Nucleus accumbens (tissue), 56 donors: ENCODE results near the gene TTLL5.

ENCODE experiments used
- DNase-seq, 56 donors: peaks; one replicate each; lab custom pipeline; 2025; lab: John Stamatoyannopoulos, UW

Gene TTLL5

GRCh38 chr14:75979071-75979571 is 318.1 kb downstream of the TTLL5 start:
- peak in 30 of 56 donors; percentile 9 to 59 (median 32) for DNase-seq

DNA sequence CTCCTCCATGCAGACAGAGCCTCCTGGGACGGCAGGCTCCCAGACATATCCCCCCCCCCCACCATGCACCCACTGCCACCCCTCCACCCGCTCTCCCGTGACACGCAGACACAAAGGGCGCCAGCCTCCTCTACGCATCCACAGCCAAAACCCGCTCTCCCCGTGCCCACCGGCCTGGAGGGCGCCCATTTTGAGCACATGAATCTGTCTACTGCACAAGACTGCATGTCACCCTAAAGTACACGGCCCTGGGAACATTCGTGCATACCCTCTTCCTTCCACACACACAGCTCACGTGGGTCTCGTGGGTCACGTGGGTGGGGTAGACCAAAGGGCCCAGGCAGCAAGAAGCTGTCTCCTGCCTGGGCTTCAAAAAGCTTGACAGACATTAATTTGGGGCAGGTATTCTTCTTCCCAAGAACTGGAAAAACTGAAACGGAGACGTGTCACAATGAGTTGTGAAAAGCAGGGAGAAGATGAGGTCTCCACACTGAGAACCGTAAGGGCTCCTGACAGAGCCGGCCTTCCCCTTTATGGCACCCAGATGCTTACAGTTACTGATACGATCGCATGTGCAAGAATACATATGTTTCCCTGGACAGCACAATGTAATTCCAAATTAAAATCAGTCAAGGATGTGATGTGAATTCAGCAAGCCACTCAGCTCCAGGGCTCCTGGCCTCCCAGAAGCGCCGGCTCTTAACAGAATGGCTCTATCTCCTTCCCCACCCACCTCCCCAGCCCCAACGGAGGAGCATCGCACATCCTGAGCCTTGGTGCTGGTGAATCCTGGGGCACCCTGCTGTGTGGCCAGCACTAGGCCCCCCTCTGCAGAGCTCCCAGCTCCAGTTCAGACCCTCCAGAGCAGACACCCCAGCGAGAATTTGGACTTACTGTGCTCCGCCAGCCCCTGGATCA is 318.9 kb downstream of the TTLL5 start:
- peak in 43 of 56 donors; percentile 9 to 69 (median 31) for DNase-seq

DNA sequence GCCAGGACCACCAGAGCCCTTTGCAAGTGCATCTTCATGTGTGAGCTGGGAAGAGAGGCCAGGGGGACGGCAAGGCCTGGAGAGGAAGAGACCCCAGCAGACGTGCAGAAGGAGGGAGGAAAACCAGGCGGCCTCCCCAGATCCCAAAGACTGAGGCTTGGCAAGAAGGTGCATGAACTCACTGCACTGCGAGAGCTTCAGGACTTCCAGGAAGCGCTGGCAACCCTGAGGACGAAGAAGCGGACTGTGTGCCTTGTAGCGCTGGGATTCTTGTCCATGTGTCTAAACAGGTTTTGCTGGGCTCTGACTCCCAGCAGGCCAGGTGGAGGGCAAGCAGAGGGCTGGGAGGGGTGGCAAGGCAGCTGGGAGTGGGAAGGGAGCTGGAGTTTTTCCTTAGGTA is 319.8 kb downstream of the TTLL5 start:
- peak in 3 of 56 donors; percentile 25 to 39 (median 28) for DNase-seq

DNA sequence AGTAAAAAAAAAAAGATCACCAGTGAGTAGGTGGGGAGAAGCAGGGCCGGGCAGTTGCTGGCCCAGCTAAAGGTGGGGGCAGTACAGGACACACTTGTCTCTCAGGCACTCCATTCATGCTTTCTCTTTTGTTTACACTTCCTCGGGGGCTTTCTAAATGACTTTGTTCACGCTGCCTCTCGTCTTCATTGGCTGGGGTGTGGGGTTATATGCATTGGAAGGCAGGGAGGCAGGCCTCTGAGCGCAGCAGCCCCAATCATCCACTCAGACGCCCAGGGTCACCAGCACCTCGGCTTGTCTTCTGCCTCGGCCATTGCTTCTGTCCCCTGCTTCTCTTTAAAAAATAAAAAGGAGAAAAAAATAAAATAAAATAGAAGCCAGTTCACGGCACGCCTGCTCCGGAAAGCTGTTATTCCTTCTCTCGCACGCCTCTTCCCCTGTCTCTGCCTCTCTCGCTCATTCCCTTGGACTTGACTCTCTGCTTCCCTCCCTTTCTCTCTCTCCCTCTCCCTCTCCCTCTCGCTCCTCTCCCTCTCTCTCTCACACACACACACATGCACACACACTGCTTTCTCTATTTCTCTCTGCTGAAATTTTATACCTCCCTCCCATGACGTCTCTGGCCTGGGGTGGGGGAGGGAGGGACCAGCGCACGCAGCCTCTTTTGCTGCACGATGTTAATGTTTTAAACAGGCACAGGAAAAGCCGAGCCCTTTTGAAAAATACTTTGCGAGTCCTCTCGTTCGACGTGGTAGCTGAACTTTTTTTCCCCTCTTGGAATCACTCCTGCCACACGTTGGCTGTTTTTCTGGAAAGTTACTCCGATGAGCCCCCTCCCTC is 320.6 kb downstream of the TTLL5 start, which contains the start of gene TGFB3:
Gene TGFB3 (minus strand): TSS at position 570 of the 840 bp plus-strand sequence. CDS start 1,102 bp downstream, outside the sequence.
- DNase-seq, result peak in 48 of 56 donors; percentile 30 to 85 (median 68)

GRCh38 chr14:75982266-75983018 is 321.4 kb downstream of the TTLL5 start:
- DNase-seq, result peak in 55 of 56 donors; percentile 21 to 91 (median 80)

DNA sequence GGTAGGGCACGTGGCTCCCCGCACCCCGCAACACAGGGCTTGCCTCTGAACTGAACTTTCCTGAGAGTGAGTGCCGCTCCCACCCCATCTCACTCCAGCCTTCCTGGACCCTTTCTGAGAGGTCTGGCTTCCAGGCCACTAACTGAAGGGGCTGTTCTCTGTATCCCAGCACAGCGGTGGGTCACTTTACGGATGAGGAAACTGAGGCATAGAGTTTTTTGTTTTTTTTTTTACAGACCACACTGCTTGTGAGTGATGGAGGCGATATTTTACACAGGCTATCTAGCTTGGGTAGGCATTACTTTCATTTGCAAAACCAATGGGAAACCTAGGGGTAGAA is 321.9 kb downstream of the TTLL5 start:
- DNase-seq, result no peak

GRCh38 chr14:75984674-75985073 is 323.6 kb downstream of the TTLL5 start:
- no peak for DNase-seq

DNA sequence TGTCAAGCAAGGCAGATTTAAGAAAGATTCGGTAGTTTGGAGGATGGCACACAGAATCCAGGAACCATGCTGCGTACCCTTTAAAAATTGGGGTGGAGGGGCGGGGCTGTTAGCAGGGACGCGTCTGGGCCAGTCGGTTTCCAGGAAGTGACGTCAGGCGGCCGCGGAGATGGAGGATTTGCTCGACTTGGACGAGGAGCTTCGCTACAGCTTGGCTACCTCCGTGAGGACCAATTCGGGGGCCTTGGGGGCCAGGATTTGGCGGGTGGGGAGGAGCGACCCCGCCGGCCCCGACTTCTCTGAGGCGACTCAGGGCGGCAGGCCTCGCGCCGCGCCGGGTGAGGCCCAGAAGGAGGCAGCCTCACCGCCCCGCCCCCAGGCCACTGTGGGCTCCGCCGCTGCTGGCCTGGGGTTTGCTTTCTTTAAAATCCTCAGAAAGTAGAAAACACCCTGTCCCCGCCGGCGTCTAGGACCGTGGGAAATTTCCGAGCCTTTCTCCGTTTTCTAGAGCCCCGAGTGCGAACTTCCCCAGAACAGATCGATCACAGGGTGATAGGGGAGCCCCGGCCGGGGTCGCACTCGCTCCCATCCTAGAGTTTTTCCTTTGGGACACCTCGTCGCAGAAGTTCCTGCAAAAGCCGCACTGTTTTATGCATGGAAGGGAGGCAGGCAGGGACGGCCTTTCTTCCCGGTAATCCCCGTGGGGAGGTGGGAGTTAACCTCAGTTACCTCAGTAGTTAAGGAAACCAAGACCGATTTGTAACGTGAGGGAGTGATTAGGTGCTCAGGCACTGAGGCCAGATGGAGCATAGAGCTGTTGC is 324.8 kb downstream of the TTLL5 start, which contains the start of gene IFT43:
Gene IFT43 (plus strand): TSS at position 146 of the 821 bp plus-strand sequence. CDS start 24 bp downstream, at position 170.
- peak in 55 of 56 donors; percentile 54 to 97 (median 85) for DNase-seq

- DNase-seq, result no peak
These were observed 325.4 kb downstream of the TTLL5 start for GRCh38 chr14:75986439-75986765.

DNA sequence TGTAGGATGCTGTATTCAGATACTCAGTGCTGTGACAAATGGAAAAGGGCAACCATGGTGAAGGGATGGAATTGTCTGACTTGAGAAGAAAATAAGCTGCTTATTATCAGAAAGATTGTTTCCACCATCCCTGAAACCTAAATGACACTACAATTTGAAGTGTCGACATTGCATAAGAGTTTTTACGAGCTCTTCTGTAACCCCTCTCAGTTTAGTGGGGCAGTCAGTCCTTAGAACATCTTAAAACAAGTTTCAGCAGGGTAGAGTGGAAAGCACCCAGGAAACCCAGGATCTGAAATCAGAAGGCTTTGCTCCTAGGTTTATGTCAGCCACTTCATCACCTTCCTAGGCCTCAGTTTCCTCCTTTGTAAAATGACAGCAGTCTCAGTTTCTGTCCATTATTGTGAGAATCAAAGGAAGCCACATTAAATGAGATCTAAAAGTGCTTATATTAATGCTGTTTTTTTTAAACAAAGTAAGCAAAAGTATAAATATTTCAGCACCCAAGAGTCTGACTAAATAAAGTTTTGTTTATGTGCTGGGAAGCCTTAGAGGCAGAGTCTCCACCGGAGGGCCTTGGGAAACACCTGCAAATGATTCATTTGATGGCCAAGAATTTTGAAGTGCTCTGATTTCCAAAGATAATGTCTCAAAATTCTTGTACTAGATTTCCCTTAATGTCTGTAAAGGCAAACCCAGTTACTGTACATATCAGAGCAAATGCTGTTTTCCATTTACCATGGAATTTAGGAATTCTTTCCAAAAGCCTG is 326.3 kb downstream of the TTLL5 start:
- no peak for DNase-seq

DNA sequence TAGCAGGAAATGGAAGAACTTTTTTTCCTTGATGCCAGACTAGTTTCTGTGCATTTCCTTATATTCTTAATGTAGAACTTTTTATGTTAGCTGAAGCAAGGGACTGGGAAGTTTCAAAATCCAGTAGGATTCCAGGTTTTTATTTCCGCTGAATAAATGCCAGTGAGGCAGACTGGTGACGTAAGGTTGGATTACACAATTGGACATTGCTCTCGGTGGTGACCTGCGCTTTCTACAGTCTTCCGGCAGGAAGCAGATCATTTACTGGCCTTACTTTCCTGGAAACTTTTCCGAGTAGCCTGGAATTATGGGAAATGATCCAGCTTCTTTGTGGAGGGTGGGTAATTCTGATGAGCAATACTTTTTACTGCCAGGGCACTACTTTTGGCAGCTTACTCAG is 328.1 kb downstream of the TTLL5 start:
- no peak for DNase-seq

GRCh38 chr14:75990297-75990696 is 329.3 kb downstream of the TTLL5 start:
- no peak for DNase-seq

GRCh38 chr14:75991753-75992152 is 330.7 kb downstream of the TTLL5 start:
- DNase-seq, result no peak

DNA sequence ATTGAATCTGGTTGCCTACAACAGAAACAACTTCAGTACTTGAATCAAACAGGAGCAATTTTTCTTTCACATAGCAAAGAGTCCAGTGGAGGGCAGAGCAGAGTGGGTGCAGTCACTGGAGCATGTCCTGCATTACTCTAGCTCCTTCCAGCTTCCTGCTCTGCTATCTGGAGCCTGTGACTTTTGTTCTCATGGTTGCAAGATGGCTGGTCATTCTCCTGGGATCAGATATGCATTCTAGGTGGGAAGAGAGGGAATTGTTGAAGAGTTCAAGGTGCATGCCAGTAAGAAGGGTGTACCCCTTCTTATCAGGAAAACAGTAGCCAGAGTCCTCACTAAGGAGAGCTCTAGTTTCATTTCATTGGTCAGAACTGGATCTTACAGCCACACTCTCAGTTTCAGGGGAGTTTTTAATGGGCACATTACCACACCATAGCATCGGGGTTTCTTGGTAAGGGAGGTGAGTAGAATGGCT is 332.6 kb downstream of the TTLL5 start:
- DNase-seq, result no peak

GRCh38 chr14:75995372-75996041 is 334.5 kb downstream of the TTLL5 start:
- no peak for DNase-seq

GRCh38 chr14:75996488-75996887 is 335.4 kb downstream of the TTLL5 start:
- DNase-seq, result no peak

GRCh38 chr14:75999511-76000190 is 338.6 kb downstream of the TTLL5 start:
- DNase-seq, result peak in 13 of 56 donors; percentile 9 to 57 (median 38)
